Cardiac muscle cell (in vitro differentiated cells and primary cell): Measurements from ENCODE around the gene LARGE1. TPM values are rescaled to one million over a fixed set of nuclear protein-coding genes. Genes with fewer than 3 reads are reported as not detected.

Experiments
- DNase-seq, 2 donors: peaks; one replicate each; pipeline versions ENCODE4 v3.0.0 to v3.0.0-alpha.2; 2010 to 2017; ENCODE audit warnings: low read depth in 1 of 2, low spot score in 1 of 2
- H3K27ac ChIP-seq: fragments of 200-600 bp; sonication (generic); 2 replicates; pipeline ENCODE4 v1.5.1; 2016
- H3K27me3 ChIP-seq: fragments of 200-600 bp; sonication (generic); 2 replicates; pipeline ENCODE4 v1.6.0; 2016; ENCODE audit warnings: control low read depth
- H3K36me3 ChIP-seq: fragments of 200-600 bp; sonication (generic); 2 replicates; pipeline ENCODE4 v1.5.1; 2016; ENCODE audit warnings: control low read depth
- H3K4me1 ChIP-seq: fragments of 200-600 bp; sonication (generic); 2 replicates; pipeline ENCODE4 v1.8.1; 2017; ENCODE audit warnings: low read depth, mild to moderate bottlenecking, mixed run types
- H3K4me3 ChIP-seq: fragments of 200-600 bp; sonication (generic); 2 replicates; pipeline ENCODE4 v1.5.1; 2016; ENCODE audit warnings: mild to moderate bottlenecking
- H3K9me3 ChIP-seq: fragments of 200-600 bp; sonication (generic); 2 replicates; pipeline ENCODE4 v1.5.1; 2017; ENCODE audit warnings: low read depth, mild to moderate bottlenecking, control low read depth
- polyA plus RNA-seq: library from polyadenylated mRNA; unstranded; fragments of >200 nt; fragmentation: Nextera tagmentation; extraction: Ambion mirVana; gene quantifications from 2 replicates; pipeline ENCODE4 v1.2.1, GENCODE V29; 2016
- total RNA-seq: library from RNA; depleted of rRNA; stranded (reverse); fragments of >200 nt; gene quantifications from 2 replicates; pipeline ENCODE4 v1.2.3, GENCODE V29; 2016
- TF ChIP-seq, protein P1 (sequence below): IDR thresholded peaks from 2 replicates; pipeline ENCODE4 v1.5.1; 2012; ENCODE audit warnings: low read depth, mild to moderate bottlenecking, low read length

Gene LARGE1
- total and polyA plus RNA-seq, 2 experiments from 2014 or later, result 18.4 to 34.3 TPM

DNA sequence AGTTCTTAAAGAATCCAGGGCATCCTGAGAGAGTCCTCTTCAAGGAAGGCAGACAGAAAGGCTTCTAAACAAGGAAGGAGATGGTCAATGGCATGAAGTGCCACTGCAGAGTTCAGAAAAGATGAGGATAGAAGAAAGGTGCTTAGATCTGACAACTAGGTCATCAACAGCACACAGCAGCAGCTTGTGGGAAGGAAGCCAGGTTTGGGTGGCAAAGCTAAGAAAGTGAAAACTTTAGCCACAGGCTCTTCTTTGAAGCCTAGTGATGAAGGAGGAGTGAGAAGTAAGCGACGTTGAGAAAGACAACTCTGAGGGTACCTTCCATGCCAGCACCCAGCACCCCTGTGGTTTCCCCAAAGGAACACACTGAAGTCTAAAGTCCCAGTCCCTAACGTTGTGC lies 92.0 kb downstream of the LARGE1 start:
- no peak for DNase-seq

DNA sequence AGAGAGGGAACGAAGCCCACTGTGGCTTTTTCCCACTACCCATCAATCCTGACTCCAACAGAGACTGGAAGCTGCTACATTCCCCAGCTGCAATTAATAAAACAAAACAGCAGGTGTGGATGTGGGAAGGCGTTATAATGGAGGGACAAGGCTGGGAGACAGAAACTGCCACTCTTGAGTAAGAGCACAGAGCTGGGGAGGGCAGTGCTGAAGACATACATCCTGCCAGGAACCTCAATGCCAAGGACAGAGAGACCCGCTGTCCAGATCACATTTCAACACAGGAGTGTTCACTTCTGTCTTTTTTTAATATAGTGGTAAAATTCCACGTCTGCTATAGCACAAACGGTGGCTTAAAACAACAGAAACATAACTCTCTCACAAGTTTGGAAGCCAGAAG lies 94.5 kb downstream of the LARGE1 start:
- H3K4me1 ChIP-seq, result no peaks in the 10 kb centered on the region

More for the DNA sequence above, 92.0 kb downstream of the LARGE1 start:
- H3K27me3 ChIP-seq, result no peaks in the 10 kb centered on the region
- no peak overlapping the region for H3K27ac ChIP-seq
- H3K36me3 ChIP-seq, result no peaks in the 10 kb centered on the region
- no peaks in the 10 kb centered on the region for H3K4me1 ChIP-seq
- TF ChIP-seq, protein P1, sequence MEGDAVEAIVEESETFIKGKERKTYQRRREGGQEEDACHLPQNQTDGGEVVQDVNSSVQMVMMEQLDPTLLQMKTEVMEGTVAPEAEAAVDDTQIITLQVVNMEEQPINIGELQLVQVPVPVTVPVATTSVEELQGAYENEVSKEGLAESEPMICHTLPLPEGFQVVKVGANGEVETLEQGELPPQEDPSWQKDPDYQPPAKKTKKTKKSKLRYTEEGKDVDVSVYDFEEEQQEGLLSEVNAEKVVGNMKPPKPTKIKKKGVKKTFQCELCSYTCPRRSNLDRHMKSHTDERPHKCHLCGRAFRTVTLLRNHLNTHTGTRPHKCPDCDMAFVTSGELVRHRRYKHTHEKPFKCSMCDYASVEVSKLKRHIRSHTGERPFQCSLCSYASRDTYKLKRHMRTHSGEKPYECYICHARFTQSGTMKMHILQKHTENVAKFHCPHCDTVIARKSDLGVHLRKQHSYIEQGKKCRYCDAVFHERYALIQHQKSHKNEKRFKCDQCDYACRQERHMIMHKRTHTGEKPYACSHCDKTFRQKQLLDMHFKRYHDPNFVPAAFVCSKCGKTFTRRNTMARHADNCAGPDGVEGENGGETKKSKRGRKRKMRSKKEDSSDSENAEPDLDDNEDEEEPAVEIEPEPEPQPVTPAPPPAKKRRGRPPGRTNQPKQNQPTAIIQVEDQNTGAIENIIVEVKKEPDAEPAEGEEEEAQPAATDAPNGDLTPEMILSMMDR, result no peak
- H3K9me3 ChIP-seq, result no peaks in the 10 kb centered on the region
- H3K4me3 ChIP-seq, result no peak overlapping the region

DNA sequence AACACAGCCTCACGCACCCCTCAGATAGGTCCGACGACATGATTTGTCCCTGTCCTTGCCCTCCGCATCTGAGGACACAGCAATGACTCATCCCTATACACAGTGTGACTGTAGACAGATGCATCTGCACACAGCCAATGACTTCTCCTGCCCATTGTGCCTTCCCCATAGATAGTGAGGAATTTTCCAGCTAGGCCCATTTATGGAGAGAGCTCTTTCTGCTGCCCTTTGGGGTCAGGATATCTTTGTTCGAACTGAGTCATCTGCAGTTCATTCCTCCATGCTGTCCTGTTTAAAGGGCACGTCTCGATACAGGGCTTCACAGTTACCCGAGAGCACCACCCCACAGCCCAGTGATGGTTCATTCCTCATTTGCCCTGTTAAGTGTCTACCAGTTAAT lies 96.7 kb downstream of the LARGE1 start:
- H3K27ac ChIP-seq, result no peak overlapping the region
- no peak overlapping the region for H3K4me3 ChIP-seq
- peak in 1 of 2 donors; percentile 23 for DNase-seq
- no peaks in the 10 kb centered on the region for H3K27me3 ChIP-seq
- no peaks in the 10 kb centered on the region for H3K9me3 ChIP-seq
- no peaks in the 10 kb centered on the region for H3K36me3 ChIP-seq
- no peaks in the 10 kb centered on the region for H3K4me1 ChIP-seq
- TF ChIP-seq, protein P1, result no peak

More for the DNA sequence above, 94.5 kb downstream of the LARGE1 start:
- Histone ChIP-seq H3K4me3 (no peak overlapping the region), H3K27me3 (no peaks in the 10 kb centered on the region), H3K36me3 (no peaks in the 10 kb centered on the region), H3K27ac (no peak overlapping the region), H3K9me3 (no peaks in the 10 kb centered on the region)
- TF ChIP-seq, protein P1, result no peak
- no peak for DNase-seq

- DNase-seq, result no peak
- no peak overlapping the region for H3K27ac ChIP-seq
- H3K9me3 ChIP-seq, result peaks cover 1% of the 10 kb centered on the region
- no peak overlapping the region for H3K4me3 ChIP-seq
- H3K4me1 ChIP-seq, result no peaks in the 10 kb centered on the region
- no peaks in the 10 kb centered on the region for H3K27me3 ChIP-seq
- TF ChIP-seq, protein P1, result no peak
- H3K36me3 ChIP-seq, result no peaks in the 10 kb centered on the region
Observed at GRCh38 chr22:33821290-33821689, 99.0 kb downstream of the LARGE1 start.

GRCh38 chr22:33819743-33820142 lies 100.5 kb downstream of the LARGE1 start:
- peaks cover 2% of the 10 kb centered on the region for H3K9me3 ChIP-seq
- no peak overlapping the region for H3K4me3 ChIP-seq
- H3K36me3 ChIP-seq, result no peaks in the 10 kb centered on the region
- no peaks in the 10 kb centered on the region for H3K4me1 ChIP-seq
- H3K27me3 ChIP-seq, result no peaks in the 10 kb centered on the region
- no peak overlapping the region for H3K27ac ChIP-seq
- TF ChIP-seq, protein P1, result no peak
- no peak for DNase-seq
